T-helper 9 cell (primary cell): ENCODE measurements around the gene FOXP1.
"Not testable (repeated sequence)": the region's sequence is repeated elsewhere in the genome, so short reads cannot be mapped to it uniquely, and the experiment has no call there.

Source experiments
- DNase-seq: peaks from one replicate; pipeline ENCODE4 v3.0.0-alpha.2; 2020

Gene FOXP1

GRCh38 chr3:70982700-70983140, 600.8 kb downstream of the FOXP1 start:
- DNase-seq = no peak

GRCh38 chr3:70982284-70982683, 601.2 kb downstream of the FOXP1 start:
- no peak for DNase-seq

- no peak for DNase-seq
Measured at GRCh38 chr3:70981231-70981880, 602.2 kb downstream of the FOXP1 start.

GRCh38 chr3:70980646-70981170, 602.8 kb downstream of the FOXP1 start:
- DNase-seq = no peak

- DNase-seq = no peak
Measured at GRCh38 chr3:70979983-70980645, 603.4 kb downstream of the FOXP1 start.

GRCh38 chr3:70977712-70978111, 605.8 kb downstream of the FOXP1 start:
- DNase-seq = no peak

GRCh38 chr3:70975981-70976380, 607.5 kb downstream of the FOXP1 start:
- not testable (repeated sequence) for DNase-seq

- DNase-seq = no peak
Measured at GRCh38 chr3:70974747-70975146, 608.8 kb downstream of the FOXP1 start.

GRCh38 chr3:70973558-70973957, 610.0 kb downstream of the FOXP1 start:
- DNase-seq = no peak

- DNase-seq = no peak
Measured at GRCh38 chr3:70972855-70973254, 610.7 kb downstream of the FOXP1 start.

GRCh38 chr3:70970952-70971351, 612.6 kb downstream of the FOXP1 start:
- no peak for DNase-seq

- DNase-seq = no peak
Measured at GRCh38 chr3:70970171-70970570, 613.4 kb downstream of the FOXP1 start.

- no peak for DNase-seq
Measured at GRCh38 chr3:70963431-70964275, 619.9 kb downstream of the FOXP1 start.

GRCh38 chr3:70959506-70960291, 623.8 kb downstream of the FOXP1 start:
- DNase-seq = no peak

GRCh38 chr3:70952033-70952747, 631.3 kb downstream of the FOXP1 start:
- no peak for DNase-seq

GRCh38 chr3:70951316-70951715, 632.2 kb downstream of the FOXP1 start:
- DNase-seq = no peak

GRCh38 chr3:70947579-70947978, 635.9 kb downstream of the FOXP1 start:
- DNase-seq = no peak

- no peak for DNase-seq
Measured at GRCh38 chr3:70943886-70944285, 639.6 kb downstream of the FOXP1 start.

- DNase-seq = no peak
Measured at GRCh38 chr3:70933105-70933810, 650.3 kb downstream of the FOXP1 start.

- DNase-seq = no peak
Measured at GRCh38 chr3:70930066-70930465, 653.5 kb downstream of the FOXP1 start.

GRCh38 chr3:70927239-70927638, 656.3 kb downstream of the FOXP1 start:
- DNase-seq = no peak
